ENCODE results near the gene PAPOLG. TPM values are rescaled to one million over a fixed set of nuclear protein-coding genes. Genes with fewer than 3 reads are reported as not detected.

The PAPOLG gene
- total and polyA plus RNA-seq, 2 of the 13 experiments (the other 11 are each of a cell fraction or from before 2014, with no cell fraction given) = 10.1 to 10.4 TPM

- peak overlapping the region; percentile 38 for H3K4me2 ChIP-seq (ENCODE audit: low read depth, low read length)
- FAIRE-seq (no peak), DNase-seq (ENCODE audit: low spot score) (no peak), ATAC-seq (peak; percentile 51)
- no peaks in the 10 kb centered on the region for H4K20me1 ChIP-seq (ENCODE audit: insufficient read depth, low read length)
- H3K27me3 ChIP-seq (ENCODE audit: control insufficient read depth in 1 of 2, insufficient read depth in 2 of 2, low read length in 2 of 2) = peaks cover 0 to 42% of the 10 kb centered on the region in 2 experiments
- no peak overlapping the region for H3K27ac ChIP-seq (ENCODE audit: extremely low read length, insufficient read depth, low read length)
- WGBS (ENCODE audit: low lambda C conversion rate) = 36% methylated on average over 5 of the region's 5 CpGs
- POLR2A ChIA-PET = no interaction called here
- no peaks in the 10 kb centered on the region for H3K79me2 ChIP-seq (ENCODE audit: insufficient read depth, low read length)
- H3K4me1 ChIP-seq (ENCODE audit: insufficient read depth, low read length) = 0 out of 2 replicates have a peak, but pooled peaks cover 10% of the 10 kb centered on the region
- H3K9ac ChIP-seq (ENCODE audit: insufficient read depth, low read depth, low read length) = no peak overlapping the region
- peak overlapping the region; percentile 7 for H2AFZ ChIP-seq (ENCODE audit: low read length)
- BruUV-seq (replicated peaks) = no TSS peak
- in situ Hi-C loops (cut with HindIII; ENCODE audit: extremely low pct_ligation_motif_present, low pct_unique_long_range_greater_than_20kb) = no loop called here
- no peak overlapping the region for H3K4me3 ChIP-seq (replicated peaks in 1 of 3; ENCODE audit: insufficient read depth in 1 of 3, low read depth in 2 of 3, low read length in 3 of 3)
- intact Hi-C loops (cut with micrococcal nuclease; ENCODE audit: unreplicated experiment) = no loop called here
- CTCF ChIA-PET (ENCODE audit: low intra/inter-chr PET ratio, low total read pairs) = no interaction called here
- no peaks in the 10 kb centered on the region for H3K36me3 ChIP-seq (replicated peaks in 1 of 2; ENCODE audit: control insufficient read depth in 1 of 2, insufficient read depth in 2 of 2, low read length in 2 of 2)
- no peaks in the 10 kb centered on the region for H3K9me3 ChIP-seq (ENCODE audit: low read length)
- TF ChIP-seq NRL (CRISPR knock-in tag; IDR thresholded peaks at IDR 0.05; ENCODE audit: borderline replicate concordance) (no peak), DPF2 (CRISPR knock-in tag; IDR thresholded peaks at IDR 0.05; ENCODE audit: borderline replicate concordance, low read depth) (no peak), ADNP (CRISPR knock-in tag; IDR thresholded peaks at IDR 0.05) (no peak), ZNF577 (CRISPR knock-in tag; IDR thresholded peaks at IDR 0.05; ENCODE audit: borderline replicate concordance, low read depth) (no peak), SMAD9 (CRISPR knock-in tag; IDR thresholded peaks at IDR 0.05) (no peak), ZNF574 (CRISPR knock-in tag; IDR thresholded peaks at IDR 0.05) (no peak), ZNF18 (CRISPR knock-in tag; IDR thresholded peaks at IDR 0.05; ENCODE audit: insufficient replicate concordance) (no peak), SYNCRIP (IDR thresholded peaks at IDR 0.05; ENCODE audit: insufficient read depth, low read depth, low read length) (no peak), ZBTB8A (CRISPR knock-in tag; IDR thresholded peaks at IDR 0.05; ENCODE audit: borderline replicate concordance, low read depth) (no peak), ARID2 (CRISPR knock-in tag; IDR thresholded peaks at IDR 0.05; ENCODE audit: borderline replicate concordance) (no peak), GZF1 (CRISPR knock-in tag; IDR thresholded peaks at IDR 0.05) (no peak), ZNF180 (CRISPR knock-in tag; IDR thresholded peaks at IDR 0.05; ENCODE audit: borderline replicate concordance, low read depth) (no peak), GATA4 (IDR thresholded peaks at IDR 0.05; ENCODE audit: borderline replicate concordance, low read depth) (no peak)
These were observed 10.7 kb upstream of the PAPOLG start for GRCh38 chr2:60745330-60745729.

All from HepG2 (cell line).